Ovary (tissue), 3 donors: ENCODE measurements around the gene SLC48A1.

Source experiments
- CTCF ChIP-seq, 3 donors: fragments of 450-650 bp in 2 of 3; fragments of 200-600 bp in 1 of 3; IDR thresholded peaks; one replicate each; pipeline versions ENCODE4 v1.5.1 to v1.8.0; 2016 to 2022; ENCODE audit warnings: antibody characterized with exemption in 3 of 3, mild to moderate bottlenecking in 1 of 3
- POLR2A ChIP-seq: fragments of 450-650 bp; IDR thresholded peaks from one replicate; pipeline ENCODE4 v1.6.1; 2017; ENCODE audit warnings: antibody characterized with exemption, mild to moderate bottlenecking, moderate library complexity
- donor health status: DM: no; HTN: no; CAD: no.

GRCh38 chr12:47821346-47821706, 48.3 kb downstream of the SLC48A1 start:
- TF ChIP-seq CTCF (IDR thresholded peaks at IDR 0.05) (no peak), POLR2A (no peak)
